Measurements from ENCODE around the gene DRC7.

- TF ChIP-seq CTCF (IDR thresholded peaks at IDR 0.05) (no peak), POLR2A (IDR thresholded peaks at IDR 0.05) (no peak)
Measured at GRCh38 chr16:57661936-57662906, 32.4 kb upstream of the DRC7 start.

All from esophagus squamous epithelium (tissue), 4 donors.